HEK293T (cell line): Measurements from ENCODE around the gene SLC38A9.

Experiments used
- ARNT ChIP-seq: fragments of 450-650 bp; IDR thresholded peaks from 2 replicates; pipeline ENCODE4 v1.6.1; 2017; ENCODE audit warnings: mild to moderate bottlenecking
- BHLHE40 ChIP-seq: fragments of 450-650 bp; IDR thresholded peaks from 2 replicates; pipeline ENCODE4 v1.6.1; 2016; ENCODE audit warnings: mild to moderate bottlenecking, moderate library complexity, borderline replicate concordance
- CTBP1 ChIP-seq: fragments of 450-650 bp; IDR thresholded peaks from 2 replicates; pipeline ENCODE4 v1.6.1; 2016; ENCODE audit warnings: borderline replicate concordance
- ELF4 ChIP-seq: fragments of 450-650 bp; IDR thresholded peaks from 2 replicates; pipeline ENCODE4 v1.6.1; 2017; ENCODE audit warnings: antibody characterized with exemption
- FOXA1 ChIP-seq: fragments of 450-650 bp; IDR thresholded peaks from 2 replicates; pipeline ENCODE4 v1.6.1; 2016; ENCODE audit warnings: mild to moderate bottlenecking
- FOXK2 ChIP-seq: fragments of 450-650 bp; IDR thresholded peaks from 2 replicates; pipeline ENCODE4 v1.6.1; 2016; ENCODE audit warnings: mild to moderate bottlenecking
- FOXM1 ChIP-seq: fragments of 450-650 bp; IDR thresholded peaks from 2 replicates; pipeline ENCODE4 v1.6.1; 2017; ENCODE audit warnings: mild to moderate bottlenecking, borderline replicate concordance
- HDGF ChIP-seq: fragments of 450-650 bp; IDR thresholded peaks from 2 replicates; pipeline ENCODE4 v1.6.1; 2017; ENCODE audit warnings: antibody characterized with exemption, borderline replicate concordance
- L3MBTL2 ChIP-seq: fragments of 450-650 bp; conservative IDR thresholded peaks from 2 replicates; pipeline ENCODE4 v1.6.1; 2016; ENCODE audit warnings: mild to moderate bottlenecking
- LEF1 ChIP-seq: fragments of 450-650 bp; IDR thresholded peaks from 2 replicates; pipeline ENCODE4 v1.6.1; 2017; ENCODE audit warnings: mild to moderate bottlenecking, borderline replicate concordance
- SP1 ChIP-seq: fragments of 450-650 bp; IDR thresholded peaks from 2 replicates; pipeline ENCODE4 v1.6.1; 2017
- SUZ12 ChIP-seq: fragments of 450-650 bp; IDR thresholded peaks from 2 replicates; pipeline ENCODE4 v1.6.1; 2016; ENCODE audit warnings: mild to moderate bottlenecking
- TARDBP ChIP-seq: fragments of 450-650 bp; IDR thresholded peaks from 2 replicates; pipeline ENCODE4 v1.6.1; 2016
- TF ChIP-seq, protein P1 (sequence below): fragments of 450-650 bp; IDR thresholded peaks from 2 replicates; pipeline ENCODE4 v1.6.1; 2016

DNA sequence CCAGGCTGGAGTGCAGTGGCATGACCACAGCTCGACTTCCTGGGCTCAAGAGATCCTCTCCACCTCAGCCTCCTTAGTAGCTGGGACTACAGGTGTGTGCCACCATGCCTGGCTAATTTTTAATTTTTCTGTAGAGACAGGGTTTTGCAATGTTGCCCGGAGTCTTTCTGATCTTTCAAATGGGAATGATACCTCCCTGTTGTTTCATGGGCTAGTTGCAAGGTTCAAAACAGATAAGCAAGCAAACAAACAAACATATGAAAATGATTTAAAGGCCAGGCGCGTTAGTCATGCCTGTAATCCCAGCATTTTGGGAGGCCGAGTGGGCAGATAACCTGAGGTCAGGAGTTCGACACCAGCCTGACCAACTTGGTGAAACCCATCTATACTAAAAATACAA, 132.1 kb downstream of the SLC38A9 start:
- TF ChIP-seq BHLHE40 (no peak), FOXM1 (no peak), SUZ12 (no peak), LEF1 (no peak), SP1 (no peak), FOXK2 (no peak), FOXA1 (no peak), TARDBP (no peak), HDGF (no peak), CTBP1 (no peak), ARNT (no peak), ELF4 (no peak), L3MBTL2 (no peak)
- TF ChIP-seq, protein P1, sequence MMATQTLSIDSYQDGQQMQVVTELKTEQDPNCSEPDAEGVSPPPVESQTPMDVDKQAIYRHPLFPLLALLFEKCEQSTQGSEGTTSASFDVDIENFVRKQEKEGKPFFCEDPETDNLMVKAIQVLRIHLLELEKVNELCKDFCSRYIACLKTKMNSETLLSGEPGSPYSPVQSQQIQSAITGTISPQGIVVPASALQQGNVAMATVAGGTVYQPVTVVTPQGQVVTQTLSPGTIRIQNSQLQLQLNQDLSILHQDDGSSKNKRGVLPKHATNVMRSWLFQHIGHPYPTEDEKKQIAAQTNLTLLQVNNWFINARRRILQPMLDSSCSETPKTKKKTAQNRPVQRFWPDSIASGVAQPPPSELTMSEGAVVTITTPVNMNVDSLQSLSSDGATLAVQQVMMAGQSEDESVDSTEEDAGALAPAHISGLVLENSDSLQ, result no peak
